ENCODE results near the gene MAP4K3.

DNA sequence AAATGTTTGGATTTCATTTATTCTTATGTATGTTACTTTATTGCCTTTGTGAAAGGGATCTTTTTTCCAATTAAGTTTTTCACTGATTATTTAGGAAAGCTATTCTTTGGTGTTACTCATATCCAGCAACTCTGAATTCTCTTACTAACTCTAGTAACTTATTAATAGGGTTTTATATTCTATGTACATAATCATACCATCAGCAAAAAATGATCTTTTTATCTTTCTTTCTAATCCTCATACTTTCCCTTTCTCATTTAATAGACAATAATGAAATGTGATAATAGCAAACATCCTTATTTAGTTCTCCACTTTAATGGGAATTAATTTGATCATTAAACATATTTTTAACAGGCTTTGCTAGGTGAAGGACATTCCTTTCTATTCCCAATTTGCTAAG is 181.0 kb downstream of the MAP4K3 start:
- TF ChIP-seq CTCF (IDR thresholded peaks at IDR 0.05) = no peak
- no peak for TF ChIP-seq POLR2A (IDR thresholded peaks at IDR 0.05)
- no peak for TF ChIP-seq POLR2AphosphoS5 (IDR thresholded peaks at IDR 0.05)
